K562 (cell line): ENCODE data around the gene CMIP.

Experiments used
- DPF2 ChIP-seq: fragments of 450-650 bp; IDR thresholded peaks from 2 replicates; pipeline ENCODE4 v1.6.1; 2016
- TEAD4 ChIP-seq, 2 experiments: sonication (generic) in 1 of 2; formaldehyde crosslinking in 1 of 2; IDR thresholded peaks; 2 replicates each; pipeline versions ENCODE4 v1.6.1 to v1.8.0; 2012 to 2022; ENCODE audit warnings: borderline replicate concordance in 1 of 2, inconsistent platforms in 1 of 2, low read length in 1 of 2, mild to moderate bottlenecking in 1 of 2, missing genetic modification reagents in 1 of 2

DNA sequence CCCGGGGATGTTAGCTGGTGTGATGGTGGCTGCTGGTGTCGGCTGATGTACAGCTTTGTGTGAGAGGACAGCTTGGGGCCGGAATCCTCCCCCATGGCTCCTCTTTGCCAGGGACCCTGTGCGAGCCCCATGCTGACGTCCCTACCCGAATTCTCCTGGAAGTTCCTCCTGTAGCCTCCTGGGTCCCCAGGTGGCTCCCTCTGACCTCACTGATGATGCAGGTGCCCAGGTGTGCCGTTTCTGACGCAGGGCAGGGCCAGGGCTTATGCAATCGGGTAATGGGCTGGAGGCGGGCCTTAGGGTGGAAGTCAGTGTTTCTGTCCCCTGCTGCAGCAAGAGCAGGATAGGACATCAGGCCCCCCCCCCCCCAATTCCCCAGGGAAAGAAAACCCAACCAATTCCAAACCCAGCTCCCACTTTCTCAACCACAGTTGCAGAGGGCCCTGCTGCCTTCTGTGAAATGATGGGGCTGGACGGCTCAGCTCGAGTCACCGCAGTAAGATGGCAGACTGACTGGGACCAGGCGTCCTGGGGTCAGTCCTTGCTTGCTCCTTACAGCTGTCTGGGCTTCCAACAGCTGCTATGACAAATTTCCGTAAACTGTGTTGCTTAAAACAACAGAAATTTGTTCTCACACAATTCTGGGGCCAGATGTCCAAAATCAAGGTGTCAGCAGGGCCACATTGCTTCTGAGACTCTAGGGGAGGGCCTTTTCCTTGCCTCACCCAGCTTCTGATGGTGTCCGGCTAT lies 195.5 kb downstream of the CMIP start:
- TF ChIP-seq TEAD4 (IDR thresholded peaks at IDR 0.05; ENCODE audit: low read length) (no peak), TEAD4 (CRISPR knock-in tag; IDR thresholded peaks at IDR 0.05; ENCODE audit: borderline replicate concordance) (no peak), DPF2 (no peak)
